Colonic mucosa (tissue), 4 donors: ENCODE data around the gene OR52B2. TPM values are rescaled to one million over a fixed set of nuclear protein-coding genes. Genes with fewer than 3 reads are reported as not detected.

Experiments used
- DNase-seq: peaks from one replicate; pipeline ENCODE4 v3.0.0-alpha.2; 2020
- H3K27ac ChIP-seq: fragments of 200-600 bp; one replicate; pipeline ENCODE4 v1.8.0; 2021
- H3K27me3 ChIP-seq: fragments of 200-600 bp; one replicate; pipeline ENCODE4 v1.8.0; 2021
- H3K36me3 ChIP-seq: fragments of 200-600 bp; one replicate; pipeline ENCODE4 v1.8.0; 2021
- H3K4me1 ChIP-seq: fragments of 200-600 bp; one replicate; pipeline ENCODE4 v1.8.0; 2021; ENCODE audit warnings: mild to moderate bottlenecking
- H3K4me3 ChIP-seq: fragments of 200-600 bp; one replicate; pipeline ENCODE4 v1.8.0; 2021
- H3K9ac ChIP-seq, 2 donors: one replicate each; pipeline ENCODE4 v1.7.0; 2013; ENCODE audit warnings: control low read depth in 2 of 2, low read depth in 2 of 2, low read length in 2 of 2
- H3K9me3 ChIP-seq: fragments of 200-600 bp; one replicate; pipeline ENCODE4 v1.8.0; 2021
- intact Hi-C: fragments of 100-400 bp; cut with DNase I; formaldehyde crosslinking; loops from one replicate; pipeline ENCODE4 v1.14.1; 2022
- total RNA-seq, 2 donors: library from RNA; stranded (reverse); fragmentation: NEBNext Ultra II Directional in 1 of 2; extraction: Animal tissue kit (Norgen Biotek cat#: 25700) in 1 of 2; gene quantifications; one replicate each; pipeline ENCODE4 v1.2.1, GENCODE V29; 2021
- TF ChIP-seq, protein P1 (sequence below): fragments of 200-600 bp; IDR thresholded peaks from one replicate; pipeline ENCODE4 v1.8.0; 2022; ENCODE audit warnings: antibody characterized with exemption, mild to moderate bottlenecking
- donor health status: healthy.
- donor health status: DM: no; HTN: no; CAD: no.
- donor health status: DM: no; HTN: no; CAD: no.

The OR52B2 gene
- total RNA-seq, 2 donors from 2014 or later = 0.25 TPM; not detected in 1

DNA sequence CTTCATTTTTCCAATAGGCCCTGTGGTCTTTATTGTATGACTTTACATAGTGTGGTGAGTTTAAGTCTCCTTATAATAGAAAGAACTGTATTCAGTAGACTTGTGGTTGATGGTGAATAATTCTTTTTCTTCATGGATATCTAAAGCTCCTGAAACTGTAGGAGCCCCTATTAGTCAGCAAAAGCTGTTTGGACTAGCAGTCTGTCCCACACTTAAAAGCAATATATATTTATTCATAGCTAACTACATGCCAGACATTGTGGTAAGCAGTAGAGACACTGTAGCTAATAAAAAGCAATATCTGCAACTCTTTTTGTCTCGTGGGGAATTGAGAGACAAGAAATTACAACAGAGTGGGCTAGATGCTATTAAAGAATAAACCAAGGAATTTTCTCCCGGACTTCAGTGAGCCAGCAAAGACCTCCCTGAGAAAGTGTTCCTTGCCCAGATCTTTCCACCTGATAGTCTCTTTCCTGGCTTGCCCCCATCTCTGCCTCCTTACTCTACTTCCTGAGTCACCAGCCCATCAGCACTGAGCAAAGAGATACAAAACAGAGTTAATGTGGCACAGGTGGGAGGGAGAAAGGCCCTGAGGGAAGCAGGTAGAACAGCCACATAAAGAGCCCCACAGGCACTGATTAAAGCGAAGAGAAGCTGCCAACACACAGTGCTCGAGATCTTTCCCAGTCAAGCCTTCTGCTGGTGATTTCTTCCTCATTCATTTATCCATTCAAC, 27.5 kb upstream of the OR52B2 start:
- intact Hi-C loops = no loop called here
- DNase-seq = no peak
- no peaks in the 10 kb centered on the region for H3K4me1 ChIP-seq
- TF ChIP-seq, protein P1, sequence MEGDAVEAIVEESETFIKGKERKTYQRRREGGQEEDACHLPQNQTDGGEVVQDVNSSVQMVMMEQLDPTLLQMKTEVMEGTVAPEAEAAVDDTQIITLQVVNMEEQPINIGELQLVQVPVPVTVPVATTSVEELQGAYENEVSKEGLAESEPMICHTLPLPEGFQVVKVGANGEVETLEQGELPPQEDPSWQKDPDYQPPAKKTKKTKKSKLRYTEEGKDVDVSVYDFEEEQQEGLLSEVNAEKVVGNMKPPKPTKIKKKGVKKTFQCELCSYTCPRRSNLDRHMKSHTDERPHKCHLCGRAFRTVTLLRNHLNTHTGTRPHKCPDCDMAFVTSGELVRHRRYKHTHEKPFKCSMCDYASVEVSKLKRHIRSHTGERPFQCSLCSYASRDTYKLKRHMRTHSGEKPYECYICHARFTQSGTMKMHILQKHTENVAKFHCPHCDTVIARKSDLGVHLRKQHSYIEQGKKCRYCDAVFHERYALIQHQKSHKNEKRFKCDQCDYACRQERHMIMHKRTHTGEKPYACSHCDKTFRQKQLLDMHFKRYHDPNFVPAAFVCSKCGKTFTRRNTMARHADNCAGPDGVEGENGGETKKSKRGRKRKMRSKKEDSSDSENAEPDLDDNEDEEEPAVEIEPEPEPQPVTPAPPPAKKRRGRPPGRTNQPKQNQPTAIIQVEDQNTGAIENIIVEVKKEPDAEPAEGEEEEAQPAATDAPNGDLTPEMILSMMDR = no peak
- H3K27me3 ChIP-seq = no peaks in the 10 kb centered on the region
- no peaks in the 10 kb centered on the region for H3K9me3 ChIP-seq
- no peak overlapping the region for H3K27ac ChIP-seq
- H3K9ac ChIP-seq = no peak overlapping the region
- no peak overlapping the region for H3K4me3 ChIP-seq
- no peaks in the 10 kb centered on the region for H3K36me3 ChIP-seq

DNA sequence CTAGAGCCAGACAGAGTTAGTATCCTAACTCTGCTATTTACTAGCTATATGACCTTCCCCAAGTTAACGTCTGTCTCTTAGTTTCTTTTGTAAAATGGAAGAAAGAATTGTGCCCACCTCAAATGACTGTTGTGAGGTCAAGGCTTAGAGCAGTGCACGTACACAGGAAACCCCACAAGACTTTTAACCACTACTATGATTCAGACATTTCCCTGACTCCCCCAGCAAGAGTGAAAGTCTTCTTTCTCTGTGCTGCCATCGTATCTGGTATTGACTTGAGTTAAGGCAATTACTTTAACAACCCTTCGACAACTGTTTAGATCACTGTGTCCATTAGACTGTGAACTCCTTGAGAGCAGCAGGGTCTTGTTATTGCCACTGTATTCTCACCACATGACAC, 26.3 kb upstream of the OR52B2 start:
- no peak overlapping the region for H3K4me3 ChIP-seq
- H3K27me3 ChIP-seq = no peaks in the 10 kb centered on the region
- no peak for DNase-seq
- no peaks in the 10 kb centered on the region for H3K9me3 ChIP-seq
- no peak overlapping the region for H3K27ac ChIP-seq
- H3K9ac ChIP-seq = no peak overlapping the region
- no peaks in the 10 kb centered on the region for H3K36me3 ChIP-seq
- TF ChIP-seq, protein P1 = no peak
- no peaks in the 10 kb centered on the region for H3K4me1 ChIP-seq
- intact Hi-C loops = no loop called here

DNA sequence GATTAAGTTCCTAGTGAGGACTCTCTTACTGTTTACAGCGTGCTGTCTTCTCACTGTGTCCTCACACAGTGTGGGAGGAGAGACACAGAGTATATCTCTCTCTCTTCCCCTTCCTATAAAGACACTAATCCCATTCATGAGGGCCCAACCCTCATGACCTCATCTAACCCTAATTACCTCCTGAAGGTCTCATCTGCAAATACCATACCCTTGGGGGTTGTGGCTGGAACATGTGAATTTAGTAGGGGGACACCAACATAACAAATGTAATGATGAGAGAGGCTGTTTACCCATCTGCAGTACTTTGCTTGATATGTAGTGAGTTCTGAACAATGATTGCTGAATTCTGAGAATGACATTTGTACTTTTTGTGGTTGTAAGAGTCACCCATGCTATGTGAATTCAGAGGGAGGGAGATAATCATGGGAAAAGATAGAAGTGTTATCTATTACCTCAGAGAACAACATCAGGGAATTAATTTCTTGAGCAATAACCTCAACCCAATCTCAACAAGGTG, 24.0 kb upstream of the OR52B2 start:
- Histone ChIP-seq H3K9ac (no peak overlapping the region), H3K9me3 (no peaks in the 10 kb centered on the region), H3K4me3 (no peak overlapping the region), H3K4me1 (no peaks in the 10 kb centered on the region), H3K27ac (no peak overlapping the region), H3K36me3 (no peaks in the 10 kb centered on the region), H3K27me3 (no peaks in the 10 kb centered on the region)
- TF ChIP-seq, protein P1 = no peak
- intact Hi-C loops = no loop called here
- no peak for DNase-seq

DNA sequence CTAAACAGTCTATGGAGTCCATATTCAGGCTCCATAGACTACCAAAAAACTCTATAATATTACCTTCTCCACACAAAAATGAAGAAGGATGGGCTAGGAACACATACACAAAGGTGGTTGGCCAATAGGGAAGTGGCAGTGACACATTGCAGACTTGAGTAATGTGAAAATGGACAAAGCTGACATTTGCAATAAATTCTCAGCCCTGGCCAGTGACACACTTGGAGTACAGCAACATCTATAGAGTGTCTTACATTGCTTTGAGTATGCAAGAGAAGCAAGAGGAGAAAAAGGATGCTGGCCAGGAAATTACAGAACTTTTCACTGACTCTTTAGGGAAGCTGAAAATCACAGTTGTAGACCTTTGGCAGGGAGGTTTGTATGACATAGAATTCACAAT, 21.6 kb upstream of the OR52B2 start:
- no peaks in the 10 kb centered on the region for H3K27me3 ChIP-seq
- intact Hi-C loops = no loop called here
- H3K27ac ChIP-seq = no peak overlapping the region
- TF ChIP-seq, protein P1 = no peak
- DNase-seq = no peak
- H3K36me3 ChIP-seq = no peaks in the 10 kb centered on the region
- no peaks in the 10 kb centered on the region for H3K9me3 ChIP-seq
- H3K4me3 ChIP-seq = no peak overlapping the region
- H3K4me1 ChIP-seq = no peaks in the 10 kb centered on the region
- H3K9ac ChIP-seq = no peak overlapping the region

DNA sequence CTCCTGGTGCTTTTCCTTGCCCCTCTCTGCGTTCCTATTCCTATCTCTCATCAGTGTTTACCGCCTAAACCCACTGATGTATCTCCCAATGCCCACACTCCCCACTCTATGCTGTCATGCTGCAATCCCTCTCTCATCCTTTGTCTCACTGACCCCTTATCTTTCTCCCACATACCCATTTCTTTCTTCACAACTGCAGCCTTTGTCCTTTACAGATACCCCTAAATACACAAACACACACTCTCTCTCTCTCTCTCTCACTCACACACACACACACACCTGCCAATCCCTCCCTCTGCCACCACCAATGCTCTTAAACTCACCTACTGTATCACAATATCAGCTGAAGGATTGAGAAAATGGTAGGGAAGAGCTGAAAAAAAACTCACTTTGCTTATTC, 5.3 kb upstream of the OR52B2 start:
- TF ChIP-seq, protein P1 = no peak
- intact Hi-C loops = no loop called here

More for the DNA sequence above, 5.3 kb upstream of the OR52B2 start:
- no peak overlapping the region for H3K27ac ChIP-seq
- H3K36me3 ChIP-seq = no peaks in the 10 kb centered on the region
- H3K4me1 ChIP-seq = no peaks in the 10 kb centered on the region
- H3K9me3 ChIP-seq = no peaks in the 10 kb centered on the region
- no peaks in the 10 kb centered on the region for H3K27me3 ChIP-seq
- no peak for DNase-seq
- H3K4me3 ChIP-seq = no peak overlapping the region
- H3K9ac ChIP-seq = no peak overlapping the region
